Spinal cord (tissue), 10 donors: ENCODE measurements around the gene RCAN1. TPM values are rescaled to one million over a fixed set of nuclear protein-coding genes. Genes with fewer than 3 reads are reported as not detected.

ENCODE experiments used
- DNase-seq, 6 donors: peaks; one replicate each; pipeline versions ENCODE4 v3.0.0 to v3.0.0-alpha.2; 2013 to 2015; ENCODE audit warnings: low spot score in 6 of 6, low read depth in 4 of 6
- H3K27ac ChIP-seq: one replicate; pipeline ENCODE4 v1.5.1; 2013; ENCODE audit warnings: low read depth, low read length, control low read depth
- H3K27me3 ChIP-seq: one replicate; pipeline ENCODE4 v1.6.1; 2013; ENCODE audit warnings: low read length; ENCODE audit not compliant: control insufficient read depth, insufficient read depth
- H3K36me3 ChIP-seq: one replicate; pipeline ENCODE4 v1.6.1; 2013; ENCODE audit warnings: low read length; ENCODE audit not compliant: control insufficient read depth, insufficient read depth
- H3K4me1 ChIP-seq: one replicate; pipeline ENCODE4 v1.6.1; 2013; ENCODE audit warnings: low read length; ENCODE audit not compliant: control insufficient read depth, insufficient read depth
- H3K4me3 ChIP-seq: one replicate; pipeline ENCODE4 v1.5.1; 2013; ENCODE audit warnings: low read depth, low read length, control low read depth
- H3K9me3 ChIP-seq: one replicate; pipeline ENCODE4 v1.6.1; 2013; ENCODE audit warnings: low read length; ENCODE audit not compliant: control insufficient read depth, insufficient read depth
- WGBS: methylation state at CpG from one replicate; pipeline ENCODE4 v1.1.5; 2013; ENCODE audit warnings: missing lambda C conversion rate; ENCODE audit not compliant: insufficient coverage; 5-methylcytosine and 5-hydroxymethylcytosine counted together
- polyA plus RNA-seq, 2 donors: library from polyadenylated mRNA; unstranded; fragments of 120-200 nt; gene quantifications; one replicate each; pipeline ENCODE4 v1.2.1, GENCODE V29; 2013; ENCODE audit not compliant: insufficient read length in 2 of 2
- total RNA-seq, 2 donors: library from RNA; depleted of rRNA in 1 of 2; stranded (reverse); fragments of 120-200 nt in 1 of 2; fragments of >200 nt in 1 of 2; gene quantifications; one replicate each; pipeline versions ENCODE4 v1.2.3 to v1.2.4, GENCODE V29; 2013 to 2014
- donor health status: healthy.

RCAN1 gene
- total and polyA plus RNA-seq, 4 donors: 42.4 to 107 (median 91.0) TPM

GRCh38 chr21:34593954-34594531 lies 20.9 kb downstream of the RCAN1 start:
- no peak for DNase-seq
- Histone ChIP-seq H3K4me1 (peaks cover 15% of the 10 kb centered on the region), H3K9me3 (no peaks in the 10 kb centered on the region), H3K4me3 (no peak overlapping the region), H3K27ac (no peak overlapping the region), H3K27me3 (no peaks in the 10 kb centered on the region), H3K36me3 (peaks cover 5% of the 10 kb centered on the region)
- 93% methylated on average over 10 of the region's 12 CpGs for WGBS

- peak overlapping the region; percentile 36 for H3K27ac ChIP-seq
- H3K36me3 ChIP-seq: peaks cover 5% of the 10 kb centered on the region
- no peak for DNase-seq
- no peaks in the 10 kb centered on the region for H3K9me3 ChIP-seq
- 79% methylated on average over 5 of the region's 5 CpGs for WGBS
- no peak overlapping the region for H3K4me3 ChIP-seq
- H3K27me3 ChIP-seq: no peaks in the 10 kb centered on the region
- H3K4me1 ChIP-seq: peaks cover 15% of the 10 kb centered on the region
These were observed 21.5 kb downstream of the RCAN1 start for GRCh38 chr21:34593423-34593822.

DNA sequence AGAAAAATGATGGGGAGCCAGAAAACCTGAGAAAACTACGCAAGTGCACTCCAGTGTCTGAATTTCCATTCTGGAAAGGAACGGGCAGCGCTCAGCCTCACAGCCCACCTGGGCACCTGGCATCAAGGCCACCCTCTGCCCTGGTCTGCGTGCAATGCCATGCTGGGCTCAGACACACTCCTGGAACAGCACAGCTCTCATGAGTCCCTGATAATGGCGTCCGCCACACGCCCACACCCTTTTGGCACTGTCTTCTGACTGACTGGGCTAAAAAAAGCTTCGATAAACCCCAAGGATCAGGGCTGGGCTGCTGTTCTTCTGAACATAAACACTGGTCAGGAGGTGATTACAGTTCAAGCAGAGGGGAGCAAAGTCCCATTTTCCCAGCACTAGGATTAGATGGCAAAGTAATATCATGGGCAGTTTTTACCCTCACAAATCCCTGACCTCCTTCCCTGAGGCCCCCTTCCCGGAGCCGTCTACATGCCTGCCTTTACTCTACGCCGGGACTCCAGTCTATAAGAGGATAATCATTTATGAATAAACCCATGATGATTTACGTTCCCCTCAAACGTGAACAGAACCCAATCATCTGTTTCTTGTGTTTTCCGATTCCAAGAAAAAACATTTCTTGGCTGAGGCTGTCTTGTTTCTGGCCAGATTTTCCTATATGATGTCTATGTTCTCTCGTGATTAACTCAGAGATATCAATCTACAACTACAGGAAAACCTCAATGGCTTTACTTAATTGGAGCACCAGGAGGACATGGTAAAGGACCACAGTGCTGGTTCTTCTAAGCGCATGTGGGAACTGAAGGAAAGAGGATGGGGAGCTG lies 22.6 kb downstream of the RCAN1 start:
- Histone ChIP-seq H3K4me1 (peaks cover 15% of the 10 kb centered on the region), H3K9me3 (no peaks in the 10 kb centered on the region), H3K27ac (no peak overlapping the region), H3K36me3 (peaks cover 5% of the 10 kb centered on the region), H3K4me3 (no peak overlapping the region), H3K27me3 (no peaks in the 10 kb centered on the region)
- peak in 1 of 6 donors; percentile 80 for DNase-seq
- WGBS: 83% methylated on average over 8 of the region's 17 CpGs

- Histone ChIP-seq H3K4me1 (peaks cover 10% of the 10 kb centered on the region), H3K36me3 (peaks cover 3% of the 10 kb centered on the region), H3K27ac (no peak overlapping the region), H3K9me3 (peaks cover 3% of the 10 kb centered on the region), H3K27me3 (no peaks in the 10 kb centered on the region), H3K4me3 (no peak overlapping the region)
- no peak for DNase-seq
- WGBS: no CpG with 5 or more reads among the region's 1 CpG
These were observed 24.4 kb downstream of the RCAN1 start for GRCh38 chr21:34590520-34590919.

- no peak overlapping the region for H3K4me3 ChIP-seq
- H3K27ac ChIP-seq: no peak overlapping the region
- peaks cover 3% of the 10 kb centered on the region for H3K9me3 ChIP-seq
- peaks cover 8% of the 10 kb centered on the region for H3K4me1 ChIP-seq
- peaks cover 2% of the 10 kb centered on the region for H3K36me3 ChIP-seq
- no peak for DNase-seq
- H3K27me3 ChIP-seq: no peaks in the 10 kb centered on the region
- 73% methylated on average over 9 of the region's 9 CpGs for WGBS
These were observed 25.2 kb downstream of the RCAN1 start for GRCh38 chr21:34589511-34590282.

GRCh38 chr21:34583926-34584563 lies 30.9 kb downstream of the RCAN1 start:
- Histone ChIP-seq H3K36me3 (no peaks in the 10 kb centered on the region), H3K9me3 (peaks cover 3% of the 10 kb centered on the region), H3K4me1 (no peaks in the 10 kb centered on the region), H3K4me3 (no peak overlapping the region), H3K27me3 (no peaks in the 10 kb centered on the region), H3K27ac (no peak overlapping the region)
- 92% methylated on average over 2 of the region's 3 CpGs for WGBS
- DNase-seq: no peak

DNA sequence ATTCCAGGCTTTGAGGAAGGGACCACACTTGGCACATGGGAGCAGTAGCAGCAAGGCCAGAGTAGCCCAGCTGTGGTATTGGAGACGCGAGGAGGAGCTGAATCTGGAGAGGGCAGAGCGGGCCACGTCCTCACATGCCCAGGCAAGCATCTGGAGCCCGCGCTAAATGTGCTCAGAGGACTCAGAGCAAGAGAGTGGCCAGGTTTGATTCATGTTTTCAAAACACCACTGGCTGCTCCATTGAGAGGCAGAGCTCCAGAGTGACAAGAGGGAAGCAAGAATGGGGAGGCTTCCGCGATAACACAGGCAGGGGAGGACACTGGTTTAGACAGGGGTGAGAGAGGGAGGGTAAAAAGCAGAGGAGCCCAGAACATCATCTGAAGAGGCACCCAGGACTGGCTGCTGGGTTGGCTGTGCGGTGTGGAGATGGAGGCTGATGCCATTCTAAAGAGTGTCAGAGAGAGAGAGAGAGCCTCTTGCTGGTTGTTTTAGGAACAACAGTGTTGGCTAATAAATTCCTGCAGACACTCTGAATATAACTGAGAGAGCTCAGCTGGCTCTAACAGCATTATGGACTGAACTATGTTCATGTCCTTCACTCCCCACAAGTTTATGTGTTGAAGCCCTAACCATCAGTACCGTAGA lies 32.3 kb downstream of the RCAN1 start:
- peak in 1 of 6 donors; percentile 28 for DNase-seq
- no peak overlapping the region for H3K4me3 ChIP-seq
- H3K4me1 ChIP-seq: no peaks in the 10 kb centered on the region
- no peaks in the 10 kb centered on the region for H3K27me3 ChIP-seq
- H3K9me3 ChIP-seq: peaks cover 3% of the 10 kb centered on the region
- WGBS: 95% methylated on average over 9 of the region's 10 CpGs
- H3K36me3 ChIP-seq: no peaks in the 10 kb centered on the region
- H3K27ac ChIP-seq: no peak overlapping the region

DNA sequence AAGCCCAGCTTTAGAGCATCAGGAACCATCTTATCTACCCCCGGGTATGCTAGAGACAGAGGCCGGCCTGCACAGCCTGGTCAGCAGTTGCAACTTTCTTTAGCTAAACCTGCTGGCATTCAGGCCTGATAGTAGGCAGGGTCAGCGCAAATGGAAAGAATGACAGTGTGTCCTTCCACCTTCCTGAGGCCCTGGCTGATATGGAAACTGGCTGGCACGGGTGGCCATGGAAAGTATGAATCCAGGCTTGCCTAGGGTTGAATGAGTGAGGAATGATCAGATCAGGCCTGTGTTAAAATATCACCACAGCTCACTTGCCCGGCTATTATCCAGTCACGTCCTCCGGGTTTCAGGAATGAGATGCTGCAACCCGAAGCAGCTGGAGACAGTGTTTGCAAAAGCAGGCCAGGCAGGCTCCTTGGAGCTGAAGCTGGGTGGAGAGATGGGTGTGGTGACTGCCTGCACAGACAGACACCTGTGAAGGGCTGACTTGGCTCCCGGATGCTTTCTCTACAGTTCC lies 34.7 kb downstream of the RCAN1 start:
- WGBS: 89% methylated on average over 7 of the region's 9 CpGs
- Histone ChIP-seq H3K4me3 (no peak overlapping the region), H3K27me3 (no peaks in the 10 kb centered on the region), H3K27ac (no peak overlapping the region), H3K36me3 (no peaks in the 10 kb centered on the region), H3K4me1 (peaks cover 3% of the 10 kb centered on the region), H3K9me3 (no peaks in the 10 kb centered on the region)
- no peak for DNase-seq

GRCh38 chr21:34579411-34579810 lies 35.5 kb downstream of the RCAN1 start:
- no CpG with 5 or more reads among the region's 1 CpG for WGBS
- H3K4me1 ChIP-seq: peaks cover 3% of the 10 kb centered on the region
- H3K4me3 ChIP-seq: no peak overlapping the region
- no peaks in the 10 kb centered on the region for H3K9me3 ChIP-seq
- H3K36me3 ChIP-seq: no peaks in the 10 kb centered on the region
- no peak overlapping the region for H3K27ac ChIP-seq
- no peaks in the 10 kb centered on the region for H3K27me3 ChIP-seq
- no peak for DNase-seq
